DND-41 (cell line): ENCODE results near the gene COA5.
A peak's percentile ranks its signal among the peaks of the same experiment; 100 is the strongest.

Source experiments
- ATAC-seq: fragments of 200-7000 bp; cut with Tn5 transposase; 3 replicates; pipeline ENCODE4 v1.9.1; 2021; ENCODE audit warnings: low read depth; ENCODE audit not compliant: insufficient read depth
- DNase-seq: peaks from one replicate; pipeline ENCODE4 v3.0.0-alpha.2; 2020
- H2AFZ ChIP-seq: 2 replicates; pipeline ENCODE4 v1.6.0; 2012; ENCODE audit warnings: low read depth, low read length
- H3K27ac ChIP-seq: 2 replicates; pipeline ENCODE4 v1.5.1; 2012; ENCODE audit warnings: low read length, inconsistent platforms
- H3K27me3 ChIP-seq: fragments of 200-600 bp; sonication (generic); 2 replicates; pipeline ENCODE4 v1.6.0; 2012; ENCODE audit warnings: low read length, mild to moderate bottlenecking, inconsistent platforms; ENCODE audit not compliant: insufficient read depth, poor library complexity
- H3K36me3 ChIP-seq: 2 replicates; pipeline ENCODE4 v1.5.1; 2012; ENCODE audit warnings: low read length, inconsistent platforms; ENCODE audit not compliant: insufficient read depth
- H3K4me1 ChIP-seq: 2 replicates; pipeline ENCODE4 v1.5.1; 2012; ENCODE audit warnings: mild to moderate bottlenecking, low read length; ENCODE audit not compliant: insufficient read depth
- H3K4me2 ChIP-seq: 2 replicates; pipeline ENCODE4 v1.6.0; 2012; ENCODE audit warnings: mild to moderate bottlenecking, moderate library complexity, low read length, inconsistent platforms; ENCODE audit not compliant: insufficient read depth
- H3K4me3 ChIP-seq, 2 experiments: fragments of 200-600 bp in 1 of 2; shearing (Covaris generic) in 1 of 2; 2 replicates each; pipeline ENCODE4 v1.5.1; 2012 to 2016; ENCODE audit warnings: inconsistent platforms in 2 of 2, low read length in 2 of 2, mild to moderate bottlenecking in 2 of 2, low read depth in 1 of 2, moderate library complexity in 1 of 2
- H3K79me2 ChIP-seq: 2 replicates; pipeline ENCODE4 v1.6.0; 2012; ENCODE audit warnings: low read length, inconsistent platforms; ENCODE audit not compliant: insufficient read depth
- H3K9ac ChIP-seq: 2 replicates; pipeline ENCODE4 v1.6.0; 2012; ENCODE audit warnings: low read depth, mild to moderate bottlenecking, inconsistent platforms, low read length, moderate library complexity
- H3K9me3 ChIP-seq: 2 replicates; pipeline ENCODE4 v1.5.1; 2012; ENCODE audit warnings: low read length, moderate library complexity, mild to moderate bottlenecking, inconsistent platforms; ENCODE audit not compliant: insufficient read depth, severe bottlenecking
- H4K20me1 ChIP-seq: 2 replicates; pipeline ENCODE4 v1.6.0; 2012; ENCODE audit warnings: low read length; ENCODE audit not compliant: insufficient read depth
- CTCF ChIP-seq: IDR thresholded peaks from 2 replicates; pipeline ENCODE4 v1.5.1; 2012; ENCODE audit warnings: borderline replicate concordance, low read length, moderate library complexity, mild to moderate bottlenecking; ENCODE audit not compliant: poor library complexity, severe bottlenecking; ENCODE audit errors: extremely low read depth
- EZH2 ChIP-seq: IDR thresholded peaks from 3 replicates; pipeline ENCODE4 v1.6.1; 2012; ENCODE audit warnings: borderline replicate concordance, low read depth, mild to moderate bottlenecking, moderate library complexity, low read length, inconsistent platforms; ENCODE audit not compliant: severe bottlenecking

COA5 gene

GRCh38 chr2:98637401-98638147, 29.3 kb upstream of the COA5 start:
- Histone ChIP-seq H3K9me3 (no peaks in the 10 kb centered on the region), H3K4me3 (no peak overlapping the region), H3K27me3 (no peaks in the 10 kb centered on the region), H3K4me2 (0 out of 2 replicates have a peak overlapping the region, but pooled peaks have one; percentile 8), H4K20me1 (no peaks in the 10 kb centered on the region), H3K79me2 (no peaks in the 10 kb centered on the region), H3K27ac (peak overlapping the region; percentile 36), H2AFZ (no peak overlapping the region), H3K9ac (0 out of 2 replicates have a peak overlapping the region, but pooled peaks have one; percentile 16), H3K4me1 (peaks cover 26% of the 10 kb centered on the region), H3K36me3 (peaks cover 87% of the 10 kb centered on the region)
- DNase-seq (peak; percentile 62), ATAC-seq (peak; percentile 75)
- TF ChIP-seq EZH2, result no peak
- TF ChIP-seq CTCF, result no peak

GRCh38 chr2:98634406-98635092, 26.2 kb upstream of the COA5 start:
- H3K79me2 ChIP-seq, result no peaks in the 10 kb centered on the region
- H2AFZ ChIP-seq, result no peak overlapping the region
- TF ChIP-seq EZH2, result no peak
- TF ChIP-seq CTCF, result peak; percentile 65
- DNase-seq (peak; percentile 57), ATAC-seq (peak; percentile 78)
- H3K4me1 ChIP-seq, result peaks cover 26% of the 10 kb centered on the region
- 0 out of 2 replicates have a peak overlapping the region, but pooled peaks have one; percentile 47 for H3K27ac ChIP-seq
- H3K4me2 ChIP-seq, result no peak overlapping the region
- peaks cover 87% of the 10 kb centered on the region for H3K36me3 ChIP-seq
- no peak overlapping the region for H3K4me3 ChIP-seq
- no peaks in the 10 kb centered on the region for H3K9me3 ChIP-seq
- no peaks in the 10 kb centered on the region for H4K20me1 ChIP-seq
- no peak overlapping the region for H3K9ac ChIP-seq
- no peaks in the 10 kb centered on the region for H3K27me3 ChIP-seq

GRCh38 chr2:98632351-98632750, 24.0 kb upstream of the COA5 start:
- H4K20me1 ChIP-seq, result no peaks in the 10 kb centered on the region
- TF ChIP-seq CTCF (no peak), EZH2 (no peak)
- ATAC-seq (no peak), DNase-seq (no peak)
- H3K27ac ChIP-seq, result no peak overlapping the region
- no peak overlapping the region for H2AFZ ChIP-seq
- H3K79me2 ChIP-seq, result no peaks in the 10 kb centered on the region
- no peaks in the 10 kb centered on the region for H3K27me3 ChIP-seq
- H3K4me2 ChIP-seq, result no peak overlapping the region
- H3K9ac ChIP-seq, result no peak overlapping the region
- peaks cover 14% of the 10 kb centered on the region for H3K4me1 ChIP-seq
- H3K9me3 ChIP-seq, result no peaks in the 10 kb centered on the region
- H3K36me3 ChIP-seq, result peaks cover 70% of the 10 kb centered on the region
- H3K4me3 ChIP-seq, result no peak overlapping the region
